Measurements from ENCODE around the gene USP32. TPM values are rescaled to one million over a fixed set of nuclear protein-coding genes. Genes with fewer than 3 reads are reported as not detected.
"Not testable (repeated sequence)": the region's sequence is repeated elsewhere in the genome, so short reads cannot be mapped to it uniquely, and the experiment has no call there.

Gene USP32
- total RNA-seq, 1 experiment from 2014 or later: 31.0 TPM

GRCh38 chr17:60247836-60248461 is 144.0 kb downstream of the USP32 start:
- Histone ChIP-seq H3K27ac (no peak overlapping the region), H3K36me3 (peaks cover 8% of the 10 kb centered on the region)

GRCh38 chr17:60244656-60245055 is 147.3 kb downstream of the USP32 start:
- Histone ChIP-seq H3K27ac (no peak overlapping the region), H3K9me3 (replicated peaks) (no peaks in the 10 kb centered on the region), H3K4me3 (no peak overlapping the region), H3K36me3 (peaks cover 4% of the 10 kb centered on the region; the same call in 1 of the 2 replicates), H3K4me1 (no peaks in the 10 kb centered on the region), H3K27me3 (no peaks in the 10 kb centered on the region)
- DNase-seq: no peak

More at GRCh38 chr17:60247836-60248461, 144.0 kb downstream of the USP32 start:
- DNase-seq: no peak
- no peaks in the 10 kb centered on the region for H3K4me1 ChIP-seq
- no peaks in the 10 kb centered on the region for H3K27me3 ChIP-seq
- H3K9me3 ChIP-seq (replicated peaks): no peaks in the 10 kb centered on the region
- no peak overlapping the region for H3K4me3 ChIP-seq

- Histone ChIP-seq H3K27me3 (no peaks in the 10 kb centered on the region), H3K4me1 (no peaks in the 10 kb centered on the region)
Observed at GRCh38 chr17:60240290-60240689, 151.6 kb downstream of the USP32 start.

GRCh38 chr17:60231691-60232090 is 160.2 kb downstream of the USP32 start:
- Histone ChIP-seq H3K4me1 (no peaks in the 10 kb centered on the region), H3K27me3 (no peaks in the 10 kb centered on the region), H3K9me3 (replicated peaks) (no peaks in the 10 kb centered on the region), H3K36me3 (peaks cover 8% of the 10 kb centered on the region), H3K27ac (no peak overlapping the region), H3K4me3 (no peak overlapping the region)
- DNase-seq: peak in 1 of 2 experiments; percentile 14

More at GRCh38 chr17:60240290-60240689, 151.6 kb downstream of the USP32 start:
- Histone ChIP-seq H3K9me3 (replicated peaks) (no peaks in the 10 kb centered on the region), H3K36me3 (peaks cover 5% of the 10 kb centered on the region), H3K27ac (no peak overlapping the region), H3K4me3 (no peak overlapping the region)
- DNase-seq: no peak

- no peaks in the 10 kb centered on the region for H3K27me3 ChIP-seq
- no peak overlapping the region for H3K4me3 ChIP-seq
- DNase-seq: peak in 1 of 2 experiments; percentile 15
- peaks cover 5% of the 10 kb centered on the region for H3K36me3 ChIP-seq
- H3K27ac ChIP-seq: no peak overlapping the region
- H3K9me3 ChIP-seq (replicated peaks): no peaks in the 10 kb centered on the region
- H3K4me1 ChIP-seq: no peaks in the 10 kb centered on the region
Observed at GRCh38 chr17:60231234-60231633, 160.7 kb downstream of the USP32 start.

- Histone ChIP-seq H3K9me3 (replicated peaks) (no peaks in the 10 kb centered on the region), H3K4me3 (no peak overlapping the region), H3K27me3 (no peaks in the 10 kb centered on the region), H3K27ac (no peak overlapping the region), H3K36me3 (peaks cover 4% of the 10 kb centered on the region), H3K4me1 (no peaks in the 10 kb centered on the region)
- DNase-seq: no peak
Observed at GRCh38 chr17:60230358-60230757, 161.6 kb downstream of the USP32 start.

GRCh38 chr17:60229188-60229802 is 162.6 kb downstream of the USP32 start:
- no peak overlapping the region for H3K27ac ChIP-seq
- H3K9me3 ChIP-seq (replicated peaks): no peaks in the 10 kb centered on the region
- no peaks in the 10 kb centered on the region for H3K4me1 ChIP-seq
- peak in 1 of 2 experiments; percentile 7 for DNase-seq
- no peaks in the 10 kb centered on the region for H3K27me3 ChIP-seq
- peaks cover 4% of the 10 kb centered on the region for H3K36me3 ChIP-seq
- no peak overlapping the region for H3K4me3 ChIP-seq

- not testable (repeated sequence) for H3K27ac ChIP-seq; H3K4me1 ChIP-seq; DNase-seq; H3K9me3 ChIP-seq (replicated peaks); H3K4me3 ChIP-seq; H3K27me3 ChIP-seq
- H3K36me3 ChIP-seq: peaks cover 16% of the 10 kb centered on the region
Observed at GRCh38 chr17:60227276-60227675, 164.7 kb downstream of the USP32 start.

- Histone ChIP-seq H3K4me1 (no peaks in the 10 kb centered on the region), H3K4me3 (no peak overlapping the region), H3K36me3 (peaks cover 24% of the 10 kb centered on the region), H3K27ac (no peak overlapping the region), H3K9me3 (replicated peaks) (no peaks in the 10 kb centered on the region), H3K27me3 (no peaks in the 10 kb centered on the region)
- no peak for DNase-seq
Observed at GRCh38 chr17:60224064-60224463, 167.9 kb downstream of the USP32 start.

GRCh38 chr17:60223456-60223855 is 168.5 kb downstream of the USP32 start:
- no peak for DNase-seq
- no peak overlapping the region for H3K27ac ChIP-seq
- H3K4me1 ChIP-seq: no peaks in the 10 kb centered on the region
- no peaks in the 10 kb centered on the region for H3K27me3 ChIP-seq
- peaks cover 24% of the 10 kb centered on the region for H3K36me3 ChIP-seq
- no peaks in the 10 kb centered on the region for H3K9me3 ChIP-seq (replicated peaks)
- H3K4me3 ChIP-seq: no peak overlapping the region

GRCh38 chr17:60218774-60219173 is 173.2 kb downstream of the USP32 start:
- not testable (repeated sequence) for DNase-seq; H3K27ac ChIP-seq; H3K4me3 ChIP-seq; H3K27me3 ChIP-seq; H3K9me3 ChIP-seq (replicated peaks); H3K4me1 ChIP-seq
- H3K36me3 ChIP-seq: peaks cover 16% of the 10 kb centered on the region; the same call in 1 of the 2 replicates

GRCh38 chr17:60215895-60216294 is 176.0 kb downstream of the USP32 start:
- not testable (repeated sequence) for H3K36me3 ChIP-seq; H3K4me3 ChIP-seq; DNase-seq; H3K4me1 ChIP-seq; H3K27ac ChIP-seq; H3K27me3 ChIP-seq; H3K9me3 ChIP-seq (replicated peaks)

- not testable (repeated sequence) for H3K27me3 ChIP-seq; H3K9me3 ChIP-seq (replicated peaks); H3K36me3 ChIP-seq; H3K4me1 ChIP-seq; DNase-seq; H3K4me3 ChIP-seq; H3K27ac ChIP-seq
Observed at GRCh38 chr17:60211282-60211681, 180.7 kb downstream of the USP32 start.

- not testable (repeated sequence) for H3K36me3 ChIP-seq; H3K4me3 ChIP-seq; H3K27ac ChIP-seq; H3K27me3 ChIP-seq; H3K4me1 ChIP-seq; DNase-seq; H3K9me3 ChIP-seq (replicated peaks)
Observed at GRCh38 chr17:60208302-60208701, 183.6 kb downstream of the USP32 start.

- not testable (repeated sequence) for H3K36me3 ChIP-seq, H3K4me3 ChIP-seq
Observed at GRCh38 chr17:60205782-60206181, 186.2 kb downstream of the USP32 start.

GRCh38 chr17:60198630-60199029 is 193.3 kb downstream of the USP32 start:
- H3K27me3 ChIP-seq; H3K4me3 ChIP-seq; H3K36me3 ChIP-seq; H3K27ac ChIP-seq; DNase-seq; H3K9me3 ChIP-seq (replicated peaks); H3K4me1 ChIP-seq: not testable (repeated sequence)

More at GRCh38 chr17:60205782-60206181, 186.2 kb downstream of the USP32 start:
- H3K27me3 ChIP-seq; H3K4me1 ChIP-seq; DNase-seq; H3K27ac ChIP-seq; H3K9me3 ChIP-seq (replicated peaks): not testable (repeated sequence)

Data from SJCRH30 (cell line).